Measurements from ENCODE around the gene PDE9A. TPM values are rescaled to one million over a fixed set of nuclear protein-coding genes. Genes with fewer than 3 reads are reported as not detected.
A peak's percentile ranks its signal among the peaks of the same experiment; 100 is the strongest.

PDE9A gene
- total RNA-seq, 3 donors from 2014 or later, result 3.0 to 14.7 (median 10.5) TPM

DNA sequence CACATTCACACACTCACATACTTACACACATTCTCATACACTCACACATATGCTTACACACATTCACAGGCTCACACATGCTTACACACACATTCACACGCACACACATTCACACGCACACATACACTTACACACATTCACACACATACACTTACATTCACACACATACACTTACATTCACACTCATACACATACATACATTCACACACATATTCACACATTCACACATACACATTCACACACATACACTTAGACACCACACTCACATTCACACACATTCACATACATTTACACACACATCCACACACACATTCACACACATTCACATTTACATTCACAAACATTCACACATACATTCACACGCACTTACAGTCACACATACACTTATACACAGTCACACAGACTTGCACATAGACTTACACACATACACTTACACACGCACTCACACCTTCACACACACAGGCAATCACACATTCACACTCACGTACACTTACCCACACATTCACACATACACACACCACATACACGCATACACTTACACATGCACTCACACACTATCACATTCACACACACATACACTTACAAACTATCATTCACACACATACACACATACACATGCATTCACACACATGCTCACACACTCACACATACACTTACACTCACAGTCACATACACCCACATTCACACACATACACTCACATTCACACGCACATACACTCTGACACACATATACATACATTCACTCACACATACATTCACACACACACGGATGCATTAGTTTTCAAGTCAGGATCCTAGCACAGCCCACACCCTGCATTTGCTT is 16.8 kb downstream of the PDE9A start:
- Histone ChIP-seq H3K9me3 (no peaks in the 10 kb centered on the region), H3K4me3 (no peak overlapping the region), H3K27ac (no peak overlapping the region), H3K4me1 (peaks cover 0 to 6% of the 10 kb centered on the region in 2 donors), H3K36me3 (no peaks in the 10 kb centered on the region), H3K27me3 (no peaks in the 10 kb centered on the region)
- no peak for DNase-seq (ENCODE audit: low spot score in 2 of 2)
- no peak for TF ChIP-seq POLR2AphosphoS5 (IDR thresholded peaks at IDR 0.05)
- TF ChIP-seq POLR2A (IDR thresholded peaks at IDR 0.05), result no peak
- TF ChIP-seq, protein P1, sequence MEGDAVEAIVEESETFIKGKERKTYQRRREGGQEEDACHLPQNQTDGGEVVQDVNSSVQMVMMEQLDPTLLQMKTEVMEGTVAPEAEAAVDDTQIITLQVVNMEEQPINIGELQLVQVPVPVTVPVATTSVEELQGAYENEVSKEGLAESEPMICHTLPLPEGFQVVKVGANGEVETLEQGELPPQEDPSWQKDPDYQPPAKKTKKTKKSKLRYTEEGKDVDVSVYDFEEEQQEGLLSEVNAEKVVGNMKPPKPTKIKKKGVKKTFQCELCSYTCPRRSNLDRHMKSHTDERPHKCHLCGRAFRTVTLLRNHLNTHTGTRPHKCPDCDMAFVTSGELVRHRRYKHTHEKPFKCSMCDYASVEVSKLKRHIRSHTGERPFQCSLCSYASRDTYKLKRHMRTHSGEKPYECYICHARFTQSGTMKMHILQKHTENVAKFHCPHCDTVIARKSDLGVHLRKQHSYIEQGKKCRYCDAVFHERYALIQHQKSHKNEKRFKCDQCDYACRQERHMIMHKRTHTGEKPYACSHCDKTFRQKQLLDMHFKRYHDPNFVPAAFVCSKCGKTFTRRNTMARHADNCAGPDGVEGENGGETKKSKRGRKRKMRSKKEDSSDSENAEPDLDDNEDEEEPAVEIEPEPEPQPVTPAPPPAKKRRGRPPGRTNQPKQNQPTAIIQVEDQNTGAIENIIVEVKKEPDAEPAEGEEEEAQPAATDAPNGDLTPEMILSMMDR (IDR thresholded peaks at IDR 0.05), result no peak
- intact Hi-C loops (cut with DNase I; ENCODE audit: low total_unique reads), result no loop called here

DNA sequence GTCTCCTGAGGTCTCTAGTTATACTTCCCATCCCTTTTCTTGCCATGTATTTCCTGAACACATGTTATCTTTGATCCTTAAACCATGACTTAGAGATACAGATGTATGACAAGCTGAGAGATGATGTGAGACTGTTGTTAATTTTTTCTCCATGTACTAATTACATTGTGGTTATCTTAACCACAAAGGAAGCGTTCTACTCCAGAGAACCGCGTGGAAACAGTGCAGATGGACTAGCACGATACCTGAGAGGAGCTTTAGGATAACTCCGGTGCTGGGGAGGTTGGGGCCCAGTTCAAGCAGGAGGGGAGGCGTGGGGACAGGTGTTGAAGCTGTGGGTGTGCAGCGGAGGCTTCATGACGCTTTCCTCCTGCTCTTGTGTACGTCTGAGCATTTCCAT is 17.5 kb downstream of the PDE9A start:
- Histone ChIP-seq H3K4me3 (no peak overlapping the region), H3K36me3 (no peaks in the 10 kb centered on the region), H3K9me3 (no peaks in the 10 kb centered on the region), H3K27ac (no peak overlapping the region), H3K27me3 (no peaks in the 10 kb centered on the region), H3K4me1 (peaks cover 0 to 6% of the 10 kb centered on the region in 2 donors)
- DNase-seq (ENCODE audit: low spot score in 2 of 2), result no peak
- intact Hi-C loops (cut with DNase I; ENCODE audit: low total_unique reads), result no loop called here
- TF ChIP-seq, protein P1 (IDR thresholded peaks at IDR 0.05), result no peak
- TF ChIP-seq POLR2AphosphoS5 (IDR thresholded peaks at IDR 0.05), result no peak
- TF ChIP-seq POLR2A (IDR thresholded peaks at IDR 0.05), result no peak

DNA sequence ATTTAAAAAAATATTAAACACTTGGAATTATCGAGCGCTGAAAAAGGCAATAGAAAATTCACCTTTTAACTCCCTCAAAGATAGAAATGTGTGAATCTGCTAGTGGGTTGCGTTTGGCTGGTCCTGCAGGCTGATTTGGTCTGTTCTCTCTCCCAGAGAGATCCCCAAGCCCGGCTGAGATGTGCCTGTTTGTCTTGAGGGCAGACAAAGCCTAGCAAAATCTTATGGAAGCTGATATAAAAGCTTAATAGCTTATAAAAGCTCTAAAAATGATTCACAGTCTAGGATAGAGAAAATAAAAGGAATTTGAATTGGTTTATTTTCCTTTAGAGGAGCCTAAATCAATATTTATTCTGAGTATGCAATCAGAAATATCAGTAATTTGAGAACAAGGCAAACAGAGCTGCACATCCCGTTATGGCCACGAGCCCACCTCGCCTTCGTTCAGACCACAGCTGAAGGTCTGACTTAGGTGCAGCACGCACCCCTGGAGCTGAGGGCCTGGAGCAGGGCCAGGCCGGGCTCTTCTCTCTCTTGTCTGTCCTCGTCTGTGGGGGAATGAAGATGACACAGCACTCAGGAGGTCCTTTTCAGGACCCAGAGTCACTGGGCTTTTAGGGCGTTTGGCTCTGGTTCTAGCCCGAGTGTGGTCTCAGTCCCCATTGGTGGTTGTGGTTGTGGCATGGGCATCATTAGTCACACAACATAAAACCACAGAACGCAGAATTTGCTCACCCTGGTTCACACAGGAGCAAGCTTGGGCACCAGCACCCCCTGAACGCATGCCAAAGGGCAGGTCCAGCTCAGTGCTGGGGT is 18.6 kb downstream of the PDE9A start:
- no peak for TF ChIP-seq POLR2A (IDR thresholded peaks at IDR 0.05)
- Histone ChIP-seq H3K27me3 (no peaks in the 10 kb centered on the region), H3K9me3 (no peaks in the 10 kb centered on the region), H3K27ac (peak overlapping the region in 1 of 2 donors; percentile 32), H3K4me3 (no peak overlapping the region), H3K36me3 (no peaks in the 10 kb centered on the region), H3K4me1 (peaks cover 0 to 6% of the 10 kb centered on the region in 2 donors)
- DNase-seq (ENCODE audit: low spot score in 2 of 2), result no peak
- intact Hi-C loops (cut with DNase I; ENCODE audit: low total_unique reads), result no loop called here

DNA sequence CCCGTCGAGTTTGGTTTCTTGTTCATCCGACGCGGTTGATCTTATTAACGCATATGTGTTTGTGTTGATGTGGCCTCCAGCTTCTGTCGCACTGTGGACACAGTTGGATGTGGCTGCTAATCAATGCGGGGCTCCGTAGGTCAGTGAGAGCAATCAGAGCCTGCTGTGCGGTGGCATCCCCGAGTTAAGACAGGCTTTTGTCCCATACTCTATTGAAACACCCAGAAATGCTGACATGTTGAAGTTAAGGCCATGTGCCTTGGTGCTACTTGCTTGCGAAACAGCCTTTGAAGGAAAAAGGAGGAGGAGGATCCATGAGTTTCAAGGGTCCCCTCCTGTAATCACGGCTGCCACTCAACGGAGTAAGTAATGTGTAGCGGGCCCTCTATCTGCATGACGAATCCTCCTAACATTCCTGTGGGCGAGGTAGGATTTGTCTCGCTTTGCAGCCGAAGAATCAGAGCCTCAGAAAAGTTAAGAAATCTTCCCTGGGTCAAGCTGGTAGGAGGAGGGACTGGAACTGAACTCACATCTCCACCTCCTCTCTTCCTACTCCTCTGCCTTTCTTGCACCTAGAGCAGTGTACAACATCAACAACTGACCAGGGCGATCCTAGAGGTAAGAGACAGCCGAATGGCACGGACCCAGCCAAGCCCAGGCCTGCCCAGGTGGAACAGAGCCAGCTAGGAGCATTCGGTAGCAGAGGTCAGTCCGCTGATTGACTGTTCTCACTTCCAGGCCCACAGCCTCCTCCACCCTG is 19.5 kb downstream of the PDE9A start:
- no peaks in the 10 kb centered on the region for H3K9me3 ChIP-seq
- TF ChIP-seq POLR2AphosphoS5 (IDR thresholded peaks at IDR 0.05) (no peak), POLR2A (IDR thresholded peaks at IDR 0.05) (no peak)
- TF ChIP-seq, protein P1 (IDR thresholded peaks at IDR 0.05), result no peak
- H3K4me3 ChIP-seq, result no peak overlapping the region
- H3K27ac ChIP-seq, result peak overlapping the region in 1 of 2 donors; percentile 32
- no peaks in the 10 kb centered on the region for H3K27me3 ChIP-seq
- H3K4me1 ChIP-seq, result peaks cover 0 to 6% of the 10 kb centered on the region in 2 donors
- intact Hi-C loops (cut with DNase I; ENCODE audit: low total_unique reads), result no loop called here
- H3K36me3 ChIP-seq, result no peaks in the 10 kb centered on the region
- DNase-seq (ENCODE audit: low spot score in 2 of 2), result no peak

DNA sequence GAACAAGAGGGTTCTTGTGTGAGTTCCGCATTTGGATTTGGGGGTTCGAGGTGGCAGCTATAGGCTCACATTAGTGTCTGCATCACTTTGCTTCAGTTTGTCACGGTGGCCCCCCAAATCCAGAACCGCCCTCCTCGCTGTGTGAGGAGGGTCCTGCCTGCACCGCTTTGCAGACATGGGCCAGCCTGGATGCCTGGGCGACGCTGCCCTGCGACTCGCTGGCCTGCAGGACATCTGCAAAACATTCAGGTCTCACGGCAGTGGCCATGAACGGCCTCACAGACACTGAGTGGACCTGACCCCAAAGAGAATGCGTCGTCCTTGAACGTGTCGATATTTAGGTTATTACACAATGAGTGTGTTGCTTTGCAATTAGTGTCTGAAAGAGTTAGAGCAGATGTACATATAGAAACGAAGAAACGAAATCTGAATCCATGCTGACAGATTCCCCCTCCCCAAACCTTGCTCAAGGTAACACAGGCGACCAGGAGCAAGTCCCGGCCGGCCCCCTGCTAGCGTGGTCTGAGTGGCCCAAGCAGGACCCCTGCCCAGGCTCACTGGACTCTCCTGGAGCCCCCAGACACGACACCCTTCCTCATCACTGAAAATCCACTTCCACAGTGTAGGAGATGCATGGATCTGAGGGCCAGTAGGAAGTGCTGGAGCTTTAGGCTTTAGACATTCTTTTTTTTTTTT is 20.4 kb downstream of the PDE9A start:
- H3K27me3 ChIP-seq, result no peaks in the 10 kb centered on the region
- intact Hi-C loops (cut with DNase I; ENCODE audit: low total_unique reads), result no loop called here
- H3K36me3 ChIP-seq, result no peaks in the 10 kb centered on the region
- TF ChIP-seq, protein P1 (IDR thresholded peaks at IDR 0.05), result no peak
- H3K4me1 ChIP-seq, result peaks cover 0 to 6% of the 10 kb centered on the region in 2 donors
- DNase-seq (ENCODE audit: low spot score in 2 of 2), result no peak
- H3K4me3 ChIP-seq, result no peak overlapping the region
- no peaks in the 10 kb centered on the region for H3K9me3 ChIP-seq
- no peak overlapping the region for H3K27ac ChIP-seq

Data from breast epithelium (tissue), 4 donors.